Breast epithelium (tissue), 3 donors: ENCODE measurements around the gene FNIP1.

Experiments used
- CTCF ChIP-seq, 3 donors: fragments of 450-650 bp; IDR thresholded peaks; one replicate each; pipeline ENCODE4 v1.5.1; 2016 to 2017; ENCODE audit warnings: antibody characterized with exemption in 3 of 3, mild to moderate bottlenecking in 3 of 3, moderate library complexity in 3 of 3
- POLR2AphosphoS5 ChIP-seq, 3 donors: sonication (generic); formaldehyde crosslinking; IDR thresholded peaks; one replicate each; pipeline ENCODE4 v1.6.1; 2017; ENCODE audit warnings: antibody characterized with exemption in 3 of 3

- TF ChIP-seq CTCF (IDR thresholded peaks at IDR 0.05) (no peak), POLR2AphosphoS5 (IDR thresholded peaks at IDR 0.05) (no peak)
Observed at GRCh38 chr5:131818001-131818724, 21.3 kb upstream of the FNIP1 start.
